ENCODE results near the gene PBOV1. TPM values are rescaled to one million over a fixed set of nuclear protein-coding genes. Genes with fewer than 3 reads are reported as not detected.

Gene PBOV1
- total RNA-seq (not detected), polyA plus RNA-seq (not detected)
- long read RNA-seq, donor 1: 0 reads
- long read RNA-seq, donor 2: 0 reads

GRCh38 chr6:138218449-138218848 lies at the start of gene PBOV1:
Gene PBOV1 (minus strand): TSS chr6:138218491. CDS start chr6:138218395, 96 bp downstream.
- DNase-seq (no peak), ATAC-seq (no peak)
- WGBS, 3 donors: 79 to 92% (median 85%) methylated on average over 2 of the region's 2 CpGs
- H3K36me3 ChIP-seq (ENCODE audit: insufficient read depth in 1 of 2, low read depth in 1 of 2): no peaks in the 10 kb centered on the region
- peaks cover 0 to 3% (median 0%) of the 10 kb centered on the region in 3 donors for H3K27me3 ChIP-seq (ENCODE audit: insufficient read depth in 3 of 3, low read length in 2 of 3)
- intact Hi-C loops (cut with DNase I): no loop called here
- H3K27ac ChIP-seq: no peak within 1 kb of the TSS
- no peaks in the 10 kb centered on the region for H3K9me3 ChIP-seq
- no peak within 1 kb of the TSS for H3K4me3 ChIP-seq
- TF ChIP-seq, protein P1, sequence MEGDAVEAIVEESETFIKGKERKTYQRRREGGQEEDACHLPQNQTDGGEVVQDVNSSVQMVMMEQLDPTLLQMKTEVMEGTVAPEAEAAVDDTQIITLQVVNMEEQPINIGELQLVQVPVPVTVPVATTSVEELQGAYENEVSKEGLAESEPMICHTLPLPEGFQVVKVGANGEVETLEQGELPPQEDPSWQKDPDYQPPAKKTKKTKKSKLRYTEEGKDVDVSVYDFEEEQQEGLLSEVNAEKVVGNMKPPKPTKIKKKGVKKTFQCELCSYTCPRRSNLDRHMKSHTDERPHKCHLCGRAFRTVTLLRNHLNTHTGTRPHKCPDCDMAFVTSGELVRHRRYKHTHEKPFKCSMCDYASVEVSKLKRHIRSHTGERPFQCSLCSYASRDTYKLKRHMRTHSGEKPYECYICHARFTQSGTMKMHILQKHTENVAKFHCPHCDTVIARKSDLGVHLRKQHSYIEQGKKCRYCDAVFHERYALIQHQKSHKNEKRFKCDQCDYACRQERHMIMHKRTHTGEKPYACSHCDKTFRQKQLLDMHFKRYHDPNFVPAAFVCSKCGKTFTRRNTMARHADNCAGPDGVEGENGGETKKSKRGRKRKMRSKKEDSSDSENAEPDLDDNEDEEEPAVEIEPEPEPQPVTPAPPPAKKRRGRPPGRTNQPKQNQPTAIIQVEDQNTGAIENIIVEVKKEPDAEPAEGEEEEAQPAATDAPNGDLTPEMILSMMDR (IDR thresholded peaks at IDR 0.05): no peak
- H3K4me1 ChIP-seq: no peaks in the 10 kb centered on the region

DNA sequence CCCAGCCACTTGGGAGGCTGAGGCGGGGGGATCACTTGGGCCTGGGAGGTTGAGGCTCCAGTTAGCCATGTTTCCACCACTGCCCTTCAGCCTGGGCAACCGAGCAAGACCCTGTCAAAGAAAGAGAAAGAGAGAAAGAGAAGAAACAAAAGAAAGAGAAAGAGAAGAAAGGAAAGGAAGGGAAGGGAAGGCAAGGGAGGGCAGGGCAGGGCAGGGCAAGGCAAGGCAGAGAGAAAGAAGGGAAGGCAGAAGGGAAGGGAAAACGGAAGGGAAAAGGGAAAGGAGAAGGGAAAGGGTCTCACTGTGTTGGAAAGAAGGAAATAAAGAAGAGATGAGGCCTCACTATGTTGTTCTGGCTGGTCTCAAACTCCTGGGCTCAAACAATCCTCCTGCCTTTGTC lies 47.8 kb upstream of the PBOV1 start:
- intact Hi-C loops (cut with DNase I): no loop called here
- DNase-seq (no peak), ATAC-seq (no peak)
- Histone ChIP-seq H3K36me3 (ENCODE audit: insufficient read depth in 1 of 2, low read depth in 1 of 2) (no peaks in the 10 kb centered on the region), H3K9me3 (no peaks in the 10 kb centered on the region), H3K27ac (no peak overlapping the region), H3K27me3 (ENCODE audit: insufficient read depth in 3 of 3, low read length in 2 of 3) (peaks cover 0 to 4% (median 0%) of the 10 kb centered on the region in 3 donors), H3K4me3 (no peak overlapping the region), H3K4me1 (no peaks in the 10 kb centered on the region)
- WGBS, 3 donors: 88 to 94% (median 92%) methylated on average over 3 of the region's 3 CpGs
- TF ChIP-seq, protein P1 (IDR thresholded peaks at IDR 0.05): no peak

GRCh38 chr6:138264372-138264880 lies 46.1 kb upstream of the PBOV1 start:
- no peaks in the 10 kb centered on the region for H3K4me1 ChIP-seq
- peaks cover 0 to 4% (median 0%) of the 10 kb centered on the region in 3 donors for H3K27me3 ChIP-seq (ENCODE audit: insufficient read depth in 3 of 3, low read length in 2 of 3)
- H3K27ac ChIP-seq: no peak overlapping the region
- TF ChIP-seq, protein P1 (IDR thresholded peaks at IDR 0.05): no peak
- DNase-seq (no peak), ATAC-seq (no peak)
- H3K4me3 ChIP-seq: no peak overlapping the region
- no peaks in the 10 kb centered on the region for H3K9me3 ChIP-seq
- intact Hi-C loops (cut with DNase I): no loop called here
- no peaks in the 10 kb centered on the region for H3K36me3 ChIP-seq (ENCODE audit: insufficient read depth in 1 of 2, low read depth in 1 of 2)

GRCh38 chr6:138263963-138264362 lies 45.7 kb upstream of the PBOV1 start:
- no peak for DNase-seq
- intact Hi-C loops (cut with DNase I): no loop called here
- ATAC-seq: no peak
- WGBS, 3 donors: 89 to 91% (median 89%) methylated on average over 4 of the region's 4 CpGs
- Histone ChIP-seq H3K27me3 (ENCODE audit: insufficient read depth in 3 of 3, low read length in 2 of 3) (peaks cover 0 to under 1% (median 0%) of the 10 kb centered on the region in 3 donors), H3K4me1 (no peaks in the 10 kb centered on the region), H3K27ac (no peak overlapping the region), H3K4me3 (no peak overlapping the region), H3K9me3 (no peaks in the 10 kb centered on the region), H3K36me3 (ENCODE audit: insufficient read depth in 1 of 2, low read depth in 1 of 2) (no peaks in the 10 kb centered on the region)
- TF ChIP-seq, protein P1 (IDR thresholded peaks at IDR 0.05): no peak
